NCI-H1105 treated with DMSO at 0.1 percent for 48 hours (cell line): ENCODE data around the gene SLC38A9.

Experiments used
- DNase-seq: peaks from one replicate; lab custom pipeline; 2025; lab: John Stamatoyannopoulos, UW

The SLC38A9 gene

GRCh38 chr5:55649963-55650362 is 62.2 kb downstream of the SLC38A9 start:
- DNase-seq: no peak

- DNase-seq: no peak
Observed at GRCh38 chr5:55645304-55645703, 66.8 kb downstream of the SLC38A9 start.

GRCh38 chr5:55638455-55638854 is 73.7 kb downstream of the SLC38A9 start:
- DNase-seq: no peak

- DNase-seq: no peak
Observed at GRCh38 chr5:55638051-55638450, 74.1 kb downstream of the SLC38A9 start.

GRCh38 chr5:55636683-55637082 is 75.4 kb downstream of the SLC38A9 start:
- DNase-seq: no peak

- peak; percentile 15 for DNase-seq
Observed at GRCh38 chr5:55636177-55636576, 75.9 kb downstream of the SLC38A9 start.

- DNase-seq: no peak
Observed at GRCh38 chr5:55634866-55635265, 77.3 kb downstream of the SLC38A9 start.

GRCh38 chr5:55634209-55634805 is 77.8 kb downstream of the SLC38A9 start:
- DNase-seq: no peak

- DNase-seq: no peak
Observed at GRCh38 chr5:55633574-55634208, 78.4 kb downstream of the SLC38A9 start.

GRCh38 chr5:55629815-55630214 is 82.3 kb downstream of the SLC38A9 start:
- DNase-seq: no peak

- DNase-seq: no peak
Observed at GRCh38 chr5:55626790-55627189, 85.3 kb downstream of the SLC38A9 start.

- no peak for DNase-seq
Observed at GRCh38 chr5:55625913-55626312, 86.2 kb downstream of the SLC38A9 start.

GRCh38 chr5:55625589-55625909 is 86.6 kb downstream of the SLC38A9 start:
- DNase-seq: no peak

GRCh38 chr5:55624841-55625588 is 87.1 kb downstream of the SLC38A9 start:
- no peak for DNase-seq

- no peak for DNase-seq
Observed at GRCh38 chr5:55623789-55624188, 88.3 kb downstream of the SLC38A9 start.

- no peak for DNase-seq
Observed at GRCh38 chr5:55622460-55622859, 89.7 kb downstream of the SLC38A9 start.

- DNase-seq: no peak
Observed at GRCh38 chr5:55621229-55621628, 90.9 kb downstream of the SLC38A9 start.

GRCh38 chr5:55620766-55621160 is 91.4 kb downstream of the SLC38A9 start:
- no peak for DNase-seq

- no peak for DNase-seq
Observed at GRCh38 chr5:55620009-55620765, 91.9 kb downstream of the SLC38A9 start.

GRCh38 chr5:55618318-55618717 is 93.8 kb downstream of the SLC38A9 start:
- no peak for DNase-seq

GRCh38 chr5:55613112-55613868 is 98.8 kb downstream of the SLC38A9 start:
- no peak for DNase-seq

GRCh38 chr5:55610542-55610941 is 101.6 kb downstream of the SLC38A9 start:
- no peak for DNase-seq
